DND-41 (cell line): ENCODE measurements around the gene RNASE8.

Experiments used
- ATAC-seq: fragments of 200-7000 bp; cut with Tn5 transposase; 3 replicates; pipeline ENCODE4 v1.9.1; 2021; ENCODE audit warnings: low read depth; ENCODE audit not compliant: insufficient read depth
- DNase-seq: peaks from one replicate; pipeline ENCODE4 v3.0.0-alpha.2; 2020
- H2AFZ ChIP-seq: 2 replicates; pipeline ENCODE4 v1.6.0; 2012; ENCODE audit warnings: low read depth, low read length
- H3K27ac ChIP-seq: 2 replicates; pipeline ENCODE4 v1.5.1; 2012; ENCODE audit warnings: low read length, inconsistent platforms
- H3K27me3 ChIP-seq: fragments of 200-600 bp; sonication (generic); 2 replicates; pipeline ENCODE4 v1.6.0; 2012; ENCODE audit warnings: low read length, mild to moderate bottlenecking, inconsistent platforms; ENCODE audit not compliant: insufficient read depth, poor library complexity
- H3K36me3 ChIP-seq: 2 replicates; pipeline ENCODE4 v1.5.1; 2012; ENCODE audit warnings: low read length, inconsistent platforms; ENCODE audit not compliant: insufficient read depth
- H3K4me1 ChIP-seq: 2 replicates; pipeline ENCODE4 v1.5.1; 2012; ENCODE audit warnings: mild to moderate bottlenecking, low read length; ENCODE audit not compliant: insufficient read depth
- H3K4me2 ChIP-seq: 2 replicates; pipeline ENCODE4 v1.6.0; 2012; ENCODE audit warnings: mild to moderate bottlenecking, moderate library complexity, low read length, inconsistent platforms; ENCODE audit not compliant: insufficient read depth
- H3K4me3 ChIP-seq, 2 experiments: fragments of 200-600 bp in 1 of 2; shearing (Covaris generic) in 1 of 2; 2 replicates each; pipeline ENCODE4 v1.5.1; 2012 to 2016; ENCODE audit warnings: inconsistent platforms in 2 of 2, low read length in 2 of 2, mild to moderate bottlenecking in 2 of 2, low read depth in 1 of 2, moderate library complexity in 1 of 2
- H3K79me2 ChIP-seq: 2 replicates; pipeline ENCODE4 v1.6.0; 2012; ENCODE audit warnings: low read length, inconsistent platforms; ENCODE audit not compliant: insufficient read depth
- H3K9ac ChIP-seq: 2 replicates; pipeline ENCODE4 v1.6.0; 2012; ENCODE audit warnings: low read depth, mild to moderate bottlenecking, inconsistent platforms, low read length, moderate library complexity
- H3K9me3 ChIP-seq: 2 replicates; pipeline ENCODE4 v1.5.1; 2012; ENCODE audit warnings: low read length, moderate library complexity, mild to moderate bottlenecking, inconsistent platforms; ENCODE audit not compliant: insufficient read depth, severe bottlenecking
- H4K20me1 ChIP-seq: 2 replicates; pipeline ENCODE4 v1.6.0; 2012; ENCODE audit warnings: low read length; ENCODE audit not compliant: insufficient read depth
- CTCF ChIP-seq: IDR thresholded peaks from 2 replicates; pipeline ENCODE4 v1.5.1; 2012; ENCODE audit warnings: borderline replicate concordance, low read length, moderate library complexity, mild to moderate bottlenecking; ENCODE audit not compliant: poor library complexity, severe bottlenecking; ENCODE audit errors: extremely low read depth
- EZH2 ChIP-seq: IDR thresholded peaks from 3 replicates; pipeline ENCODE4 v1.6.1; 2012; ENCODE audit warnings: borderline replicate concordance, low read depth, mild to moderate bottlenecking, moderate library complexity, low read length, inconsistent platforms; ENCODE audit not compliant: severe bottlenecking

RNASE8 gene

DNA sequence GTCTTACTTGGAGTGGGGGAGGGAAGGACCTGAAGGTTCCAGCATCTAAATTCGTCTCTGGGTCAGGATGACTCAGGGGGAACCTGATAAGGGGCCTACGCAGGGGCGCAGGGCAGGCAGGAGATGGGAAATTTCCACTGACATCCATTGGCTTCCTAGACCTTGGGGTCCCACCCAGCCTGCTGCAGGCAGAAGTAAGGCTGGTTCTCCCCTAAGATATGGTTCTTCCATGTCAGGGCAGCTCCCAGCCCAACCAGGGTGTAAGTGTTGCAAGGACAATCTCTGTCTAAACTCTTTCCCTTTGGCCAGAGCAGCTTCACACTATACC lies 30.7 kb upstream of the RNASE8 start:
- Histone ChIP-seq H4K20me1 (no peaks in the 10 kb centered on the region), H3K27me3 (peaks cover 16% of the 10 kb centered on the region), H3K36me3 (no peaks in the 10 kb centered on the region), H3K4me2 (no peak overlapping the region), H2AFZ (no peak overlapping the region), H3K9ac (no peak overlapping the region), H3K9me3 (no peaks in the 10 kb centered on the region), H3K79me2 (no peaks in the 10 kb centered on the region), H3K27ac (no peak overlapping the region), H3K4me1 (peaks cover 17% of the 10 kb centered on the region), H3K4me3 (no peak overlapping the region)
- ATAC-seq (no peak), DNase-seq (no peak)
- TF ChIP-seq CTCF (no peak), EZH2 (no peak)

DNA sequence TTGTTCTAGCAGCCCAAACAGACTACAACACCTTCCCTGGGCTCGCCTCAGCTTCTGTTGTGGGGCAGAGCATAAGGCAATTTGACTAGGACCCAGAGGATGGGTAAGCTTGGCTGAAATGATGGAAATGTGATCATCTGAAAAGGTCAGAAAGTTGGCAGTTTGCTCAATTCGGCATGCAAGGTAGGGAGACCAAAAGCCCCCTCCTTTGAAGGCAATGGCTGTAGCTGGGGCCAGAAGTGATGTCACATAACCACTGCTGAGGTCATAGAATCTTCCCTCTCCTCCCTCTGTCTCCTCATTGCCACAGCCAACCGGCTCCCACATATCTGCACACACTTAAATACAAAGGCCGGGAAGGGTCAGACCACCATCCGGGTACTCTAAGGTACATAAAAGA lies 27.7 kb upstream of the RNASE8 start, which contains the start of gene TPPP2:
Gene TPPP2, plus strand, starts transcription at position 301 of the 400 bp plus-strand sequence. CDS start 365 bp downstream, outside the sequence.
- Histone ChIP-seq H4K20me1 (no peaks in the 10 kb centered on the region), H3K9ac (no peak within 1 kb of the TSS), H3K9me3 (no peaks in the 10 kb centered on the region), H3K4me2 (no peak within 1 kb of the TSS), H3K4me1 (peaks cover 5% of the 10 kb centered on the region), H3K27me3 (peaks cover 27% of the 10 kb centered on the region), H3K79me2 (no peaks in the 10 kb centered on the region), H3K27ac (no peak within 1 kb of the TSS), H3K4me3 (no peak within 1 kb of the TSS), H2AFZ (no peak within 1 kb of the TSS), H3K36me3 (no peaks in the 10 kb centered on the region)
- DNase-seq (no peak), ATAC-seq (no peak)
- no peak for TF ChIP-seq EZH2
- TF ChIP-seq CTCF = no peak

GRCh38 chr14:21030531-21030930 lies 27.1 kb upstream of the RNASE8 start:
- Histone ChIP-seq H3K36me3 (no peaks in the 10 kb centered on the region), H4K20me1 (no peaks in the 10 kb centered on the region), H3K27me3 (peaks cover 30% of the 10 kb centered on the region), H2AFZ (no peak overlapping the region), H3K4me2 (no peak overlapping the region), H3K9ac (no peak overlapping the region), H3K27ac (no peak overlapping the region), H3K79me2 (no peaks in the 10 kb centered on the region), H3K9me3 (no peaks in the 10 kb centered on the region), H3K4me3 (no peak overlapping the region), H3K4me1 (peaks cover under 1% of the 10 kb centered on the region)
- TF ChIP-seq CTCF = no peak
- TF ChIP-seq EZH2 = no peak
- DNase-seq = no peak
- no peak for ATAC-seq

- no peak for DNase-seq
- Histone ChIP-seq H2AFZ (no peak overlapping the region), H3K36me3 (no peaks in the 10 kb centered on the region), H3K4me2 (no peak overlapping the region), H3K27ac (no peak overlapping the region), H3K79me2 (no peaks in the 10 kb centered on the region), H3K4me3 (no peak overlapping the region), H4K20me1 (no peaks in the 10 kb centered on the region), H3K27me3 (peaks cover 30% of the 10 kb centered on the region), H3K9me3 (no peaks in the 10 kb centered on the region), H3K9ac (no peak overlapping the region), H3K4me1 (no peaks in the 10 kb centered on the region)
- no peak for ATAC-seq
- TF ChIP-seq CTCF (no peak), EZH2 (no peak)
Observed at GRCh38 chr14:21032326-21033132, 25.1 kb upstream of the RNASE8 start.
